HL-60 (cell line): ENCODE data around the gene FLT4.

ENCODE experiments used
- POLR2AphosphoS5 ChIP-seq: IDR thresholded peaks from 2 replicates; pipeline ENCODE4 v1.6.1; 2012; ENCODE audit warnings: low read depth
- TF ChIP-seq, protein P1 (sequence below): IDR thresholded peaks from one replicate; pipeline ENCODE4 v1.5.1; 2011; ENCODE audit warnings: low read length, control low read depth, inconsistent platforms; ENCODE audit not compliant: insufficient read depth
- TF ChIP-seq, protein P2 (sequence below): IDR thresholded peaks from 2 replicates; pipeline ENCODE4 v1.6.1; 2012; ENCODE audit warnings: low read depth; ENCODE audit not compliant: insufficient replicate concordance

DNA sequence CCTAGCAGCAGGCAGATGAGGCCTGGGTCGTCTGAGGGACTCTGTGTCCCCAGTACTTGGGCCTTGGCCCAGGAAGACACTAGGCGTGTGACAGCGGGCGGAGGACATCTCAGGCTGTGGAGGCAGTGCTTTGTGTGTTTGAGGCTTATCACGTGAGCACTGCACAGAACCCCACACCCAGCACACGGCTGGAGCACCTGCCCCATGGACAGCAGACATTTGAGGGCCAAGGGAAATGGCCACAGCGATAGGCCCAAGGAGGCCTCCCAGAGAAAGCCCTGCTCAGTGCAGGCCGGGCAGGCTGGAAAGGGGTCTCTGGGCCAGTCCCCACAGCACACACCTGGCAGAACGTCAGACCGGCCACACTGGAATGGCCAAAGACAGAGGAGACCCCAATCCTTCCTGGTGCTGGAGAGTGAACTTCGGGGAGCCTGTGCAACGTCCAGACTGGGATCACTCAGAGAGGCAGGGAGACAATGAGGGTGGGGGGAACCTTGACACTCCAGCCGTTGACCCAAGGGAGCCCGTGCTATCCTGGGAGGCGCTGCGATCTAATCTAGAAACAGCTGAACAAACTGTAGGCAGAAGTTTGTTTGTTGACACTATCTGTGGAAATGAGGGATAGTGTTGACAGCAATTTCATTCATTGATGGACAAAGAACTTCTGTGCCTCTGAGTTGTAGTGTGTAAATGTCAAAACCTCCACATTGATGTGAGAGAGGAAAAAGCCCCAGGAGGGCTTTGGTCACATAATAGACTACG lies 19.6 kb upstream of the FLT4 start:
- TF ChIP-seq, protein P1, sequence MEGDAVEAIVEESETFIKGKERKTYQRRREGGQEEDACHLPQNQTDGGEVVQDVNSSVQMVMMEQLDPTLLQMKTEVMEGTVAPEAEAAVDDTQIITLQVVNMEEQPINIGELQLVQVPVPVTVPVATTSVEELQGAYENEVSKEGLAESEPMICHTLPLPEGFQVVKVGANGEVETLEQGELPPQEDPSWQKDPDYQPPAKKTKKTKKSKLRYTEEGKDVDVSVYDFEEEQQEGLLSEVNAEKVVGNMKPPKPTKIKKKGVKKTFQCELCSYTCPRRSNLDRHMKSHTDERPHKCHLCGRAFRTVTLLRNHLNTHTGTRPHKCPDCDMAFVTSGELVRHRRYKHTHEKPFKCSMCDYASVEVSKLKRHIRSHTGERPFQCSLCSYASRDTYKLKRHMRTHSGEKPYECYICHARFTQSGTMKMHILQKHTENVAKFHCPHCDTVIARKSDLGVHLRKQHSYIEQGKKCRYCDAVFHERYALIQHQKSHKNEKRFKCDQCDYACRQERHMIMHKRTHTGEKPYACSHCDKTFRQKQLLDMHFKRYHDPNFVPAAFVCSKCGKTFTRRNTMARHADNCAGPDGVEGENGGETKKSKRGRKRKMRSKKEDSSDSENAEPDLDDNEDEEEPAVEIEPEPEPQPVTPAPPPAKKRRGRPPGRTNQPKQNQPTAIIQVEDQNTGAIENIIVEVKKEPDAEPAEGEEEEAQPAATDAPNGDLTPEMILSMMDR = no peak
- TF ChIP-seq, protein P2, sequence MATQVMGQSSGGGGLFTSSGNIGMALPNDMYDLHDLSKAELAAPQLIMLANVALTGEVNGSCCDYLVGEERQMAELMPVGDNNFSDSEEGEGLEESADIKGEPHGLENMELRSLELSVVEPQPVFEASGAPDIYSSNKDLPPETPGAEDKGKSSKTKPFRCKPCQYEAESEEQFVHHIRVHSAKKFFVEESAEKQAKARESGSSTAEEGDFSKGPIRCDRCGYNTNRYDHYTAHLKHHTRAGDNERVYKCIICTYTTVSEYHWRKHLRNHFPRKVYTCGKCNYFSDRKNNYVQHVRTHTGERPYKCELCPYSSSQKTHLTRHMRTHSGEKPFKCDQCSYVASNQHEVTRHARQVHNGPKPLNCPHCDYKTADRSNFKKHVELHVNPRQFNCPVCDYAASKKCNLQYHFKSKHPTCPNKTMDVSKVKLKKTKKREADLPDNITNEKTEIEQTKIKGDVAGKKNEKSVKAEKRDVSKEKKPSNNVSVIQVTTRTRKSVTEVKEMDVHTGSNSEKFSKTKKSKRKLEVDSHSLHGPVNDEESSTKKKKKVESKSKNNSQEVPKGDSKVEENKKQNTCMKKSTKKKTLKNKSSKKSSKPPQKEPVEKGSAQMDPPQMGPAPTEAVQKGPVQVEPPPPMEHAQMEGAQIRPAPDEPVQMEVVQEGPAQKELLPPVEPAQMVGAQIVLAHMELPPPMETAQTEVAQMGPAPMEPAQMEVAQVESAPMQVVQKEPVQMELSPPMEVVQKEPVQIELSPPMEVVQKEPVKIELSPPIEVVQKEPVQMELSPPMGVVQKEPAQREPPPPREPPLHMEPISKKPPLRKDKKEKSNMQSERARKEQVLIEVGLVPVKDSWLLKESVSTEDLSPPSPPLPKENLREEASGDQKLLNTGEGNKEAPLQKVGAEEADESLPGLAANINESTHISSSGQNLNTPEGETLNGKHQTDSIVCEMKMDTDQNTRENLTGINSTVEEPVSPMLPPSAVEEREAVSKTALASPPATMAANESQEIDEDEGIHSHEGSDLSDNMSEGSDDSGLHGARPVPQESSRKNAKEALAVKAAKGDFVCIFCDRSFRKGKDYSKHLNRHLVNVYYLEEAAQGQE = no peak
- TF ChIP-seq POLR2AphosphoS5 = no peak
